Loucy (cell line): ENCODE data around the gene HECTD1.

Source experiments
- H2AFZ ChIP-seq: fragments of 200-600 bp; sonication (generic); 2 replicates; pipeline ENCODE4 v1.6.0; 2016; ENCODE audit warnings: antibody characterized with exemption, mild to moderate bottlenecking, low read length, moderate library complexity
- H3F3A ChIP-seq: fragments of 200-600 bp; 2 replicates; pipeline ENCODE4 v1.6.0; 2016; ENCODE audit warnings: antibody characterized with exemption, low read depth, mild to moderate bottlenecking
- H3K27me3 ChIP-seq: fragments of 200-600 bp; sonication (generic); 2 replicates; pipeline ENCODE4 v1.6.1; 2014; ENCODE audit warnings: low read length, mild to moderate bottlenecking; ENCODE audit not compliant: insufficient read depth, poor library complexity, severe bottlenecking
- H3K36me3 ChIP-seq: fragments of 200-600 bp; sonication (generic); 2 replicates; pipeline ENCODE4 v1.6.1; 2016; ENCODE audit warnings: low read length; ENCODE audit not compliant: insufficient read depth
- H3K4me1 ChIP-seq: fragments of 200-600 bp; sonication (generic); 2 replicates; pipeline ENCODE4 v1.5.1; 2014; ENCODE audit warnings: low read length, mild to moderate bottlenecking; ENCODE audit not compliant: insufficient read depth, poor library complexity, severe bottlenecking
- H3K4me2 ChIP-seq: fragments of 200-600 bp; sonication (generic); 2 replicates; pipeline ENCODE4 v1.6.0; 2014; ENCODE audit warnings: antibody characterized with exemption, low read length, low read depth, mild to moderate bottlenecking; ENCODE audit not compliant: poor library complexity, severe bottlenecking
- H3K4me3 ChIP-seq: fragments of 200-600 bp; sonication (generic); 2 replicates; pipeline ENCODE4 v1.5.1; 2014; ENCODE audit warnings: low read length, mild to moderate bottlenecking, mixed read lengths; ENCODE audit not compliant: poor library complexity, severe bottlenecking
- H3K79me2 ChIP-seq: fragments of 200-600 bp; sonication (generic); 2 replicates; pipeline ENCODE4 v1.6.1; 2014; ENCODE audit warnings: low read length; ENCODE audit not compliant: insufficient read depth
- H3K9ac ChIP-seq: fragments of 200-600 bp; sonication (generic); 2 replicates; pipeline ENCODE4 v1.6.0; 2014; ENCODE audit warnings: mild to moderate bottlenecking, low read depth, low read length, moderate library complexity; ENCODE audit not compliant: poor library complexity, severe bottlenecking
- H3K9me2 ChIP-seq: fragments of 200-600 bp; sonication (generic); replicated peaks from 2 replicates; pipeline ENCODE4 v1.6.1; 2016; ENCODE audit warnings: low read depth, low read length, mixed read lengths
- H3K9me3 ChIP-seq: fragments of 200-600 bp; sonication (generic); 2 replicates; pipeline ENCODE4 v1.6.1; 2014; ENCODE audit warnings: mild to moderate bottlenecking, antibody characterized with exemption, low read length, low read depth; ENCODE audit not compliant: insufficient read depth
- H4K20me1 ChIP-seq: fragments of 200-600 bp; sonication (generic); 2 replicates; pipeline ENCODE4 v1.6.0; 2014; ENCODE audit warnings: antibody characterized with exemption, low read length, mild to moderate bottlenecking; ENCODE audit not compliant: insufficient read depth, poor library complexity, severe bottlenecking
- EZH2phosphoT487 ChIP-seq: fragments of 200-600 bp; IDR thresholded peaks from 2 replicates; pipeline ENCODE4 v1.6.1; 2018; ENCODE audit warnings: antibody characterized with exemption, mild to moderate bottlenecking, moderate library complexity, borderline replicate concordance
- TF ChIP-seq, protein P1 (sequence below): fragments of 200-600 bp; sonication (generic); conservative IDR thresholded peaks from 2 replicates; pipeline ENCODE4 v1.5.1; 2014; ENCODE audit warnings: mild to moderate bottlenecking, antibody characterized with exemption, low read length

HECTD1 gene

DNA sequence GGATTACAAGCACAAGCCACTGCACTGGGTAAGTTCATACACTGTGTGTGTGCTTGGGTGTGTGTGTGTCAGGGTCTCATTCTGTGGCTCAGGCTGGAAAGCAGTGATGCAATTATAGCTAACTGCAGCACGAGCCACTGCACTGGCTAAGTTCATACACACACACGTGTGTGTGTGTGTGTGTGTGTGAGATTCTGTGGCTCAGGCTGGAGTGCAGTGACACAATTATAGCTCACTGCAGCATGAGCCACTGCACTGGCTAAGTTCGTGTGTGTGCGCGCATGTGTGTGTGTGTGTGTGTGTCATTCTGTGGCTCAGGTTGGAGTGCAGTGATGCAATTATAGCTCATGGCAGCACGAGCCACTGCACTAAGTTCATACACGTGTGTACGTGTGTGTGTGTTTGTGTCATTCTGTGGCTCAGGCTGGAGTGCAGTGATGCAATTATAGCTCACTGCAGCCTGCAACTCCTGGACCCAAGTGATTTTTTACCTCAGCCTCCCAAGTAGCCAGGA is 85.4 kb downstream of the HECTD1 start:
- Histone ChIP-seq H3F3A (no peaks in the 10 kb centered on the region), H3K4me1 (no peaks in the 10 kb centered on the region), H3K4me2 (no peak overlapping the region), H3K79me2 (no peaks in the 10 kb centered on the region), H3K36me3 (peaks cover 70% of the 10 kb centered on the region), H3K4me3 (no peak overlapping the region), H4K20me1 (peaks cover 44% of the 10 kb centered on the region), H3K27me3 (no peaks in the 10 kb centered on the region), H3K9me2 (no peaks in the 10 kb centered on the region), H3K9me3 (no peaks in the 10 kb centered on the region), H3K9ac (no peak overlapping the region), H2AFZ (no peak overlapping the region)
- no peak for TF ChIP-seq EZH2phosphoT487
- TF ChIP-seq, protein P1, sequence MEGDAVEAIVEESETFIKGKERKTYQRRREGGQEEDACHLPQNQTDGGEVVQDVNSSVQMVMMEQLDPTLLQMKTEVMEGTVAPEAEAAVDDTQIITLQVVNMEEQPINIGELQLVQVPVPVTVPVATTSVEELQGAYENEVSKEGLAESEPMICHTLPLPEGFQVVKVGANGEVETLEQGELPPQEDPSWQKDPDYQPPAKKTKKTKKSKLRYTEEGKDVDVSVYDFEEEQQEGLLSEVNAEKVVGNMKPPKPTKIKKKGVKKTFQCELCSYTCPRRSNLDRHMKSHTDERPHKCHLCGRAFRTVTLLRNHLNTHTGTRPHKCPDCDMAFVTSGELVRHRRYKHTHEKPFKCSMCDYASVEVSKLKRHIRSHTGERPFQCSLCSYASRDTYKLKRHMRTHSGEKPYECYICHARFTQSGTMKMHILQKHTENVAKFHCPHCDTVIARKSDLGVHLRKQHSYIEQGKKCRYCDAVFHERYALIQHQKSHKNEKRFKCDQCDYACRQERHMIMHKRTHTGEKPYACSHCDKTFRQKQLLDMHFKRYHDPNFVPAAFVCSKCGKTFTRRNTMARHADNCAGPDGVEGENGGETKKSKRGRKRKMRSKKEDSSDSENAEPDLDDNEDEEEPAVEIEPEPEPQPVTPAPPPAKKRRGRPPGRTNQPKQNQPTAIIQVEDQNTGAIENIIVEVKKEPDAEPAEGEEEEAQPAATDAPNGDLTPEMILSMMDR = no peak

DNA sequence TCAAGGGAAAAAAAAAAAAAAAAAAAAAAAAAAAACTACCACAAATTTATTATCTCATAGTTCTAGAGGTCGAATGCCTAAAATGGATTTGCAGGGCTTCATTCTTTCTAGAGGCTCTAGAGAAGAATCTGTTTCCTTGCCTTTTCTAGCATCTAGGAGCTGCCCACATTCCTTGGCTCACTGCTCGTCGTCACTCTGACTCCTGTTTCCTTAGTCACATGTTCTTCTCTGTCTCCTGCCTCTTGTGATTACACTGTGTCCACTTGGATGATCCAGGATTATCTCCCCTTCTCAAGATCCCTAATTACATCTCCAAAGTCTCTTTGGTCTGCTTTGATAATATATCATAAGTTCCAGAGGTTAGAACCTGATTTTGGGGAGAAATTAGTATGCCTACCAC is 88.7 kb downstream of the HECTD1 start:
- Histone ChIP-seq H3K79me2 (no peaks in the 10 kb centered on the region), H3K9me2 (no peaks in the 10 kb centered on the region), H3F3A (no peaks in the 10 kb centered on the region), H3K9ac (no peak overlapping the region), H3K4me3 (no peak overlapping the region), H3K4me2 (no peak overlapping the region), H2AFZ (no peak overlapping the region), H4K20me1 (peaks cover 21% of the 10 kb centered on the region), H3K27me3 (no peaks in the 10 kb centered on the region), H3K4me1 (no peaks in the 10 kb centered on the region), H3K36me3 (peaks cover 92% of the 10 kb centered on the region), H3K9me3 (no peaks in the 10 kb centered on the region)
- TF ChIP-seq, protein P1 = no peak

DNA sequence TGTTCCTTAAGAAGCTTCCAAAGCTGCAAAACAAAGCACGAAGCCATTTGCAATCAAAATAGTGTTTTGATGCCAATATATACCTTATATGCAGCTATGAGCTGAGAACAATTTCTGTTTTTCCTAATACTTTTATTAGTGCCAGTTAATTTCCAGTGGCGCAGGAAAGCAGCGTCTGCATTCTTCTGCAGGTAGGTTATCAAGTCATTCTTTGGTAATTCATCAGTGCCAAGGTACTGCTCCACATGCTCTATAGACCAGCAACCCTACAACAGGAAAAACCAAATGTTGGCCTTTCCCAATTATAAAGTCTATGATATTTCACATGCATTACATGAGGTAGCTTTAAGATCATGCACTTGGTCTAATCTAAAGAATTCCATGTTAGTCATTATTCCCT is 93.8 kb downstream of the HECTD1 start:
- Histone ChIP-seq H4K20me1 (no peaks in the 10 kb centered on the region), H3K9me2 (no peaks in the 10 kb centered on the region), H3K4me2 (no peak overlapping the region), H3F3A (no peaks in the 10 kb centered on the region), H3K27me3 (no peaks in the 10 kb centered on the region), H3K4me1 (no peaks in the 10 kb centered on the region), H3K4me3 (no peak overlapping the region), H3K9ac (no peak overlapping the region), H3K9me3 (no peaks in the 10 kb centered on the region), H3K36me3 (peaks cover 86% of the 10 kb centered on the region; the same call in 1 of the 2 replicates), H3K79me2 (no peaks in the 10 kb centered on the region), H2AFZ (no peak overlapping the region)
- TF ChIP-seq, protein P1 = no peak
- no peak for TF ChIP-seq EZH2phosphoT487
